HT1080 (cell line): ENCODE results near the gene CCDC192. TPM values are rescaled to one million over a fixed set of nuclear protein-coding genes. Genes with fewer than 3 reads are reported as not detected.

ENCODE experiments used
- DNase-seq: peaks from one replicate; pipeline ENCODE4 v3.0.0-alpha.2; 2015; ENCODE audit warnings: low read depth
- total RNA-seq: library from RNA; depleted of rRNA; stranded (reverse); fragments of >200 nt; shearing (Covaris generic); gene quantifications from 2 replicates; pipeline ENCODE4 v1.2.3, GENCODE V29; 2014

The CCDC192 gene
- total RNA-seq, 1 experiment from 2014 or later, result not detected

DNA sequence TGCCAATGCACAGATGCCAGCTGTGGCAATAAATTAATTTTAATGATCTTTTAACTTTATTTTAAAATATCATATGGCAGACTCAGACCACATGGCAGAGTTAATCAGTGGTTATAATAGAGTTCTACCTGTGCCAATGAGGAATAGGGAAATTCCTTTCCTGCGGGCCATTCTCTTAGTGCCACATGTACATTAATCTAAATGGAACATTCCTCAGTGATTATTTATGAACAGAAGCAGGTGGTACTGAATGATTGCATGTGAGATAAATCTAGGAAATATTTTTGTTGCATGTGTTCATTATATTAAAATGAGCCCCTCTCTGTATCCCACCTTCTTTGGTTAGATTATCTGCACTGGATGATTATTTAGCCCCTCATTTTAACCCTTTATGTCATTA, 102.3 kb downstream of the CCDC192 start:
- DNase-seq, result no peak

DNA sequence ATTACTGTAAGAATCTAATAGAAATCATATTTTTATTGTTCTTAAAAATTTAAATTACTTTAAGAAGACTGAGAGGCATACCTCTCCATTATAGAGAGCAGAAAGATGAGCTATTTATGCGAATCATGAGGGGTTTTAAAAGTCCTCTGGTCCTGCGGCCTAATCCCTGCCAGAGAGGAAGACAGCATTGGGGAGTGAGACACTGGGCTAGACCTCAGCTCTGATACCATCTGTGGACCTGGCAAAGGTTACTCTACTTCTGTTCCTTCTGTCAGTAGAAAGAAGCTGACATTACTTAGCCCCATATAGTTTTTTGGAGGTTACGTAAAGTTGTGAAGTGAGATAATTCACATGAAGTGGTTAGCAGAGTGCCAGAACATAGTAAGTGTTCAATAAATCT, 103.6 kb downstream of the CCDC192 start:
- DNase-seq, result no peak

DNA sequence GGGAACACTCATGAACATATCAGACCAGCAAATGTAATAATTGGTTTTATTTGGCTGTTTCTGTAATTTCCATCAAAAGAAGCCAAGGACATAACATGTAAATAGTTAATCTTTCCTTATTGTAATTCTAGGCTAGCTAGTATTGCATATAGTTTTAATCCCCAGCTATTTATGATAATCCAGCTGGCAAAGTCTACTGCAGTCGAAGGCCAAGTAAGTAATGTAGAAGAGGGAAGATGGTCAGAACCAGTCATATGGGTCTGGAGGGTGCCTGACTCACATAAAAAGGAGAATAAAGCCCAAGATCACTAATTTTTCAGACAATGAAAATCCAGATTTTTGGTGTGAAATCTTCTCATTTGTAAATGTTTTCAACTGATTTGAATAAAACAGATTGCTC, 106.3 kb downstream of the CCDC192 start:
- no peak for DNase-seq

DNA sequence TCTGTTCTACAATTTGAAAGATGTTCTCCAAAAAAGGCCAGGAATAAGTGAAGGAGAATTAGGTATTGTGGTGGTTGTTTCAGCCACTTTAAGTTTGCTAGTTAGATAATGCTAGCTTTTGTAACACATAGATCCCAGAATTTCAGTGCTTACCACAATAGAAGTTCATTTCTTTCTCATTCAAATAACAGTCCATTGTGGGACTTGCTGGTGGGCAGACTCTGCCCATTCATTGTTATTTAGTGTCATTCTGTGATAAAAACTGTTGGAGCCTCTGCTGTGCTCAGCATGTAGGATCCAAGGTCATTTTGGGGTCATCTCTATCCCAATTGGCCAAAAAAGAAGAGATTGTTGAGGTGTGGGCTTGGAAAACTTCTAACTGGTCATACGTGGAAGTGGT, 106.8 kb downstream of the CCDC192 start:
- no peak for DNase-seq

DNA sequence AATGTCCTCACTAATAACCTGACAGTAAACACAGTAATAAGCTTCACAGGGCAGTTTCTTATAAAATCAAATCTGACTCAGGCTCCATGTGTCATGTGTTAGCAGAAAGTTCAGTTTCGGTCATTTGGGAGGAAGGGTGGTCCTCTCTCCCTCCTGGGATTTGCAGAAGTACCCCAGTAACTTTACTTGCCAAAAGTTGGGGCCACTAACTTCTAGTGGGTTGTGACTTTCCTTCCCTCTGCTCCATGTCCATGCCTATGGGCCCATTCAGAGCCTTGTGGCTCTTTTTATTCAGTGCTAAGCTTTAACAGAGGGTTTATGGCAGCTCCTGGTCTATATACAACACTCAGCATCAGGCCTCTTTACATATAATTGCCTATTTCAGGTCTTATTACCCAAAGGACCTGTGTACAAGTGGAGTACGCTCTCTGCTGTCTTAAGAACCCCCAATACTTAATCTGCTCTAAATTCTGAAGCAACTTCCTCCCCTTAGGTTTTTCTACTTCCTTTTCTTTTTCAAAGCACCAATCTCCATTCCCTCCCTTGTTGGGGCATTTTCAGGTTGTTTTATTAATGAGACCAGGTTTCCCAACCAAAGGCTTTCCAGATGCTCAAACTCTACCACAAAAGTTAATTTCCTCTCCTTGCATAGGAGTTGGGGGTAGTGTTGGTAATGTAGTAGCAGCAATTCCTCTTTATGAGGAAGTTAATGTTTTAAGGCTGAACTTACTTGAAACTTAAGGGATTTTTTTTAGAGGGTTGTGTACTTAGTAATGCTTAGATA, 107.7 kb downstream of the CCDC192 start:
- no peak for DNase-seq

DNA sequence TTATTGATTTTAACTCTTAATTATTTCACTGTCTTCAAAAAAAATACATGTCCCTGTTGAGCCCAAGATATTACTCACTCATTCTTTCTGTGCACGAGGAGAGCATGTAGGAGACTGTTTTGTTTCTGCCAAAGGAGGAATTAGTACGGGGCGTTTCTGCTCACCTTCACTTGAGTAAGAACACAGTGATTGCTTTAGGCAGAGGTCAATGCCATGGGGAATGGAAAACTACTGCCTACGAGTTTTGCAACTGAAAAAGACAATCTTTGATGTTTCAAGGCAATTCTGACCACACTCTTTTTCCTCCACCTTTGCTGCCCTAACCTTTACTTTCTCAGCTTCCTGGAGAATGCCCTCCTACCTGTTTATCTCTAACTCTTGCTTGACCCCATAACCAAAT, 109.4 kb downstream of the CCDC192 start:
- DNase-seq, result no peak

DNA sequence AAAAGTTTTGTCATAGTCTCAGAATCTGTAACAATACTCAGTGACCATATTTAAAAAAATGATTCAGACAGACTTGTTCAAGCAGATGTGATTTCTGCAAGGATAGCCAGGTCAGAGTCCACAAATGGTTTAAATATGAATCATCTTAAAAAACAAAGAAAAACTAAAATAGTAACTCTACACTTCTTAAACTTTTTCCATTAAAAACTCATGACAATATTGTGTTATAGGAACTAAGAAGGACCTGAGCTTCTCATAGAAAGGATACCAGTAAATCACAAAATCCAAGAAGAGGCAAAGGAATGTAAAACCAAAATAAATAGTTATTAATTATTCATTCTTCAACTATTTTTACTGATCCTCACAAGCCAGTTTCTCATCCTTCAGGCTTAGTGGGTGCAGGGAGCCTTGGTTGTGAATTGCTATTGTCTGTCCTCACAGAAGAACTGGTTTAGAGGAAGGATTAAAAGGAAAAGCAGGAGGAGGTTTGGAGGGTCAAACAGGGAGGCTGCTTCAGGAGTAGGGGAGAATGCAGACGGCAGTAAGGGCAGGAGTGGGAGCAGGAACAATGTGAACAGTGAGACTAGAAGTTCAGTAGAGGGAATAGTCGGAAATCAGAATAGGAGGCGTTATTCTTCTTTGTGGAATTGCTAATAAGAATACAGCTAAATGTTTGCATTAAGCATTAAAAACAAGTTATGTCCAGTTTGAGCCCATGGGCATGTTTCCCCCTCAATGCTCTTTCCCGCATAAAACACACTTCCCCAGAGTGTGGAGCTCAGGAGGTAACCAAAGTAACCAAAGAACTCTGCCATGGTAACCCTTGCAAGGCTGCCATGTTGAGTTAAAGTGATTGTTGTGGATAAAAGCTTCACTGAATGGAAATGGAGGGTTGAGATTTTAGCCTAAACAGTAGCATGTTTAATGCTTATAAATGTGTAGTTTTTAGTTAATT, 110.7 kb downstream of the CCDC192 start:
- peak; percentile 66 for DNase-seq

DNA sequence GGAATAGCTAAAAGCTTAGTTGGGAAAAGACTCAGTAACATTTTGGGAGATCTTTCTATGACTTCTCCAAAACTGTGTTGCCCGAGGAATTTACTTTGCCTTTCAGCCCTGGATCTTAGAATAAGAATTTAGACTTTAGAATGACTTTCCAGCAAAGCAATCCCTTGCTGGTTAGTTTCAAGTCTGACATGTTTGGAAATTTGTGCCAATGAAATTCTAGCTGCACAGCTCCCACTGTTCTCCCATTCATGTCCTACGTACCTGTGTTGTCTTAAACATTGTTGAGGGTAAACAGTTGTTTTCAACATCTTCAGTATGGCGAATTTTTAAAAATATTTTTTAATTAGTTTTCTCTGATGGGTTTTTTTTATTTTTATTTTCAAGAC, 111.4 kb downstream of the CCDC192 start:
- no peak for DNase-seq

DNA sequence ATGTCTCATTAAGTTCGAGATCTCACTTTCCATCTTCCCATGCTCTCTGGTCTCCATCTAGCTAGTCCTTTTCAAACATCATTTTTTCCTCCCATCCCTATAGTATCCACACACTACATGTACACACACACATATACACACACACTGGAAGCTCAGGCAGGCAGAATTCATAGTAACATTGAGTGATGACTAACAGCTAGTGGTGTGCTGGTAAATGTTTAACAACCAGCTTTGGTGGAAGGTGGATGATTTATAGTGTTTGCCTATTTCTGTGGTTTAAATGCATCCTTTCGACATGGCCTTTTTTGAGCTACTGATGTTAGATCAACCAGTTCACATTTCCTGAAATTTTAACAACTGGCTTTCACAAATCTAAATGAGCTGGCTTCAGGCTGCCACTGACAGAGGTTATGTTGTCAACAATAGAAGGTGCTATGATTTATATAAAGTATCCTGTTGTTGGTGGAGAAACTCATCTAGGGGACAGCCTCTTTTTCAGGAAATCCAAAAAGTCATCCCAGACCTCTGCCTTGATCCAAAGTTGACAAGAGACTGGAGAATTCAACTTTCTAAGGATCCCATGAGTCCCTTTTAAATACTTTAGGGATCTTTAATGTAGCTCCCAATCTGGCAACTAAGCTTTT, 117.8 kb downstream of the CCDC192 start:
- DNase-seq, result peak; percentile 58

DNA sequence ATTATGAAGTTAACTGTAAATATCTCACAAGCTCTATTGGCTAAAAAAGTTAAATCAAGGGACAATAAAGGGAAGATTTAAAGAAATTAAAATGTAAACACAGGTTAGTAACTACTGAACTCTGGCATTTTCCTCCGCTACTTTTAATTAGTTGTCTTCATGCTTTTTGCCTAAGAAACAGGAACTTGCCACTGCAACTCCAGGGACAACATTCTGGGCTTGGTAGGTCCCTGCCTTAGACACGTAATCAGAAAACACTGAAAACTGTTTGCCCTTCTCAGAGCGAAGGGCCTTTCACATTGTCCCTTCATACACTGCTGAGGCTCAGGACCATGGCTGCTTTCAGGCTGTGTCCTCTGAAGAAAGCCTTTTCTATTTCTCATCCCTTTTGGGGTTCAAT, 118.7 kb downstream of the CCDC192 start:
- no peak for DNase-seq

DNA sequence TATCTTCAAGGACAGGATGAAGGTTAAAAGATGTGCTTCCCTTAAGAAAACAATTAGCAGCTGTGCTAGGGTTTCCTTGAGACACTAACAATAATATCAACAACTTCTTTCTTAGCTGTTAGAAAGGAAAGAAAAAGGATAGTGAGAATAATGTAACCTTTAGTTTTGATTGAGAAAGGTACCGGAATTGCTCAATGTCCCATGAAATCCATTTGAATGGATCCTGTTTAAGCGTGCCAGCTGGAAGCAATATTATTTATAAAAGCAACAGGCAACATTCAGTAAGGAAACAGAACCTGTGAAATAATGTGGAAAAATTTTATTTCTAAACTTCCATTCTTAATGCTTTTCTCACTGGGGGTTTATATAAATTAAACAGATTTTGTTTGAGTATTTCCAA, 120.9 kb downstream of the CCDC192 start:
- no peak for DNase-seq

DNA sequence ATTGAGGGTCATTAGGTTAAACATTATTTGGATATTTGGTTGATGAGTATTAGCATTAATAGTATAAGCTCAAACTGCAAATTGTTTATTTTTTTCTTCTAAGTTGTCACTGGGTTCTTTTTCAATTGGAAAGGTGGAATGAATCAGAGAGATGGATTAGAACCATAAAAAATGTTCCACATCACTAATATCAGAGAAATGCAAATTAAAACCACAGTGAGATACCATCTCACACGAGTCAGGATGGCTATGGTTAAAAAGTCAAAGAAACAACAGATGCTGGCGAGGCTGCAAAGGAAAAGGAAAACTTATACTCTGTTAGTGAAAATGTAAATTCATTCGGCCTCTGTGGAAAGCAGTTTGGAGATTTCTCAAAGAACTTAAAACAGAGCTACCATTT, 122.8 kb downstream of the CCDC192 start:
- DNase-seq, result no peak

DNA sequence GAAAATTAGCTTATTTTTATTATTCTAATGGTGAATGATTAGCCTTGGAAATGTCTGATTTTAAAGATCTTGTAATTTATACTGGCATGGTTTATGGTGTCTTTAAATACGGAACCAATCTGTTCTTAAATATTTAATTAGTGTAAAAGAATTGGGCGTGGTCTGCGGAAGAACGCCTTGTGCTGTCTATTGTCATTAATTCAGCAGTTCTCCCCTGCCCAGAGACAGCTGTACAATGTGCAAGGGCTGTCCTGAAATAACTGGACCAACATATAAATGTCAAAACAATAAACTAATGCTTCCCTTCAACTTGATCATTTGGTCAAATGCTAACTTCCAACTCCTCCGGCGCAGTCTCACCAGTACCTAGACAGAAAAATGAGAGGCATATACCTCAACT, 124.3 kb downstream of the CCDC192 start:
- no peak for DNase-seq

DNA sequence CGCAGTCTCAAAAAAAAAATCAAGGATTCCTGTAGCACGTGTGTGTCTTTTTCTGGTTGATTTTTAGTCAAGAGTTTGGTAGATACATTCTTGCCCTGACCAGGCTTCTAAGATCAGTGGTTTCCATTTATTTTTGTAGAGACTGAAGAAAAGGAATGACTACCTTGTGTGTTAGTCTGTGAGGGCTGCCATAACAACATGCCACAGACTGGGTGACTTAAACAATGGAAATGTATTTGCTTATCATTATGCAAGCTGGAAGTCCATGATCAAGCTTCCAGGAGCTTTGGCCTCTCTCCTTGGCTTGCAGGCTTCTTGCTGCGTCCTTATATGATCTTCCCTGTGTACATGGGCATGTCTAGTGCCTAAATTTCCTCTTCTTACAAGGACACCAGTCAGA, 127.0 kb downstream of the CCDC192 start:
- DNase-seq, result no peak

DNA sequence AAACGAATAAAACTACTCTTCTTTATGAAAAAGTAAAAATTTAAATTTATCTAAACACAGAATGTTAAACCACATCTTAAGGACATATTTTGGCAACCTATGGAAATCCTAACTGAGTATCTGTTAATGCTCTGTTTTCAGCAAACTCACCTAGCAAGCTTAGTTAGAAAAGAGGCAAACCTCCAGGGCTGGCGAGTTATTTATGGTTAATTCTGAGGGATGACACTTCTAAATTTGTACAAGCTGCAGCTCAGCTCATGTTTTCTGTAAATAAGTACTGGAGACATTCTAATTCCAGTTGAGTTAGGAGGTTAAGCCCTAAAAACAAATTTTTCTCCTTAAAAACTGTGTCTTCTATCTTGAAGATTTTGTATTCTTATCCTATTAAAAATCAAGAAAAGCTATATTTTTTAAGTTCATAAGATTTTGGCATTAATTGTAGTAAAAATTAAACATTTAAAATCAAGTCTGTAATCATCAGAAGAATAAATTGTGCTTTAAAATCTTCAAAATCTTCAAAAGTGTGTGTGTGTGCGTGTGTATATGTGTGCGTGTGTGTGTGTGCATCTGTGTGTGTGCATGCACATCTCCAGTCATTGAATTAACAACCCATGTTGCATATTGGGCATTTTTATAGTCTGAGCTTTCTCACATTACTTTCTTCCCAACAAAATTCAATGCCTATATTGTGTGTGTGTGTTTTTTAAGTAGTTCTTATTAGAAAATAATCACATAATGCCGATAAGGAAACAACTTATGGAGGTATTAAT, 127.8 kb downstream of the CCDC192 start:
- DNase-seq, result no peak

DNA sequence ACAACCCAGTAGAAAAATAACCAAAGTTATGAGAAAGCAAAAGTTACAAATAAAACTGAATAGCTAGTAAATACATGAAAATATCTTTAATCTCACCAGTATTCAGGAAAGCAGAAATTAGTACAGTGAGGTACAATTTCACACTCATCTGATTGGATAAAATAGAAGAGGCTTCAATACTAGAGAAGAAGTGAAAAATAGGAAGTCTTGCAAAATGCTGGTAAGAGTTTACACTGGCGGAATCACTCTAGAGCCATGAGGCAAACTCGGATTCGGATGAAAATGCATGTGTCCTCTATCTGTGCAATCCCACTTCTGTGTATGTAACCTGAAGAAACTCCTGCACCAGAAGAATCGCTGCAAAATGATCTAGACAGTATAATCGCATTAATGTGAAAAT, 128.9 kb downstream of the CCDC192 start:
- no peak for DNase-seq

DNA sequence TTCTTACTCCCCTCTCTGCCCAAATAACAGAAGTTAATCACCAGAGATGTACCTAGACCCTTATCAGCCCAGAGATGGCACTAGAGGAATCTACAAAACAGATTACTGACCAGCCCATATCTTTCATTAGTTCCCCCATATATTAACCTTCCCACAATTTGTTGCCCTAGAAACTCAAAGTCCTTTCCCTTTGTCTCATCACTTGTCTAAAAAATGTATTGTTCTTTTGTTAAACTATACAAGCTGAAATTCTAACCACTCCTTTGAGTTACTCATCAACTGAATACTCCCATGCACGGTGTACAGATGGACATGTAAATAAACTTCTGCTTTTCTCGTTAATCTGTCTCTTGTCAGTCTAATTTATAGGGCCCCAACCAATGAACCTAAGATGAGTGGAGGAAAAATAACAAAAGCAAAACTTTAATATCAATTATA, 130.9 kb downstream of the CCDC192 start:
- DNase-seq, result no peak

DNA sequence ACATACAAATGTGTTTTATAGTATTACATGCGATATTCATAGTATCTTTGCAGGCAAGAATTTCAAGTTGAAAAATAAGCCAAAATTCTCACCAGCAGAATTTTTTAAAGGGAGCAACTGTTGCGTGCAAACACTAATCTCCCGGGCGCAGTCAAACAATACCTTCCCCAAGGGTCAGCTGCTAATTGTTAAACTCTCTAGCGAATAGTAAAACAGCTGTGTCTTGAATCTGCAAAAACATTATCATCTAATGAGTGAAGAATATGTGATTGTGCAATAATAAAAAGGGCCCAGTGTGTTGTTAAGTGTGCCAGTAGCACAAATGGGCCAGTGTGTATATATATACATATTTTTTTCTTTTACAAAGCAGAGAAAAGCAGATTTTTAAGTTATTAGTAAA, 131.4 kb downstream of the CCDC192 start:
- DNase-seq, result no peak

DNA sequence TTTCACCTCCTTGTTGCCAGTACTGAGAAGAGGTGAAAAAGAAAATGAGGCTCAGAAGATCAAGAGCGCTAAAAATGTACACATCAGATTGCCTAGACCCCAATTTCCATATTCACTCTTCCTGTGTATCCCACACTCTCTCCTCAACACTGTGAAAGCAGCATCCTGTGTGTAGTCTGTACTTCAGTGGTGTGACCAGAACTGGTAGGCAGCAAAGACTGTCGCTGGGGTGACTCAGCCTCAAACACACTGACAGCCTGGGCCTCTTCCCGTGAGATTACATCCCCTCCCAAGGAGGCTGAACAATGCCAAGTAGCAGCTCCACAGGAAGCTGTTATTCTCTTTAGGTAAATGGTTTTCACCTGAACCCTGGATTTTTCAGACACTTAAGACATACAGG, 135.5 kb downstream of the CCDC192 start:
- peak; percentile 77 for DNase-seq

DNA sequence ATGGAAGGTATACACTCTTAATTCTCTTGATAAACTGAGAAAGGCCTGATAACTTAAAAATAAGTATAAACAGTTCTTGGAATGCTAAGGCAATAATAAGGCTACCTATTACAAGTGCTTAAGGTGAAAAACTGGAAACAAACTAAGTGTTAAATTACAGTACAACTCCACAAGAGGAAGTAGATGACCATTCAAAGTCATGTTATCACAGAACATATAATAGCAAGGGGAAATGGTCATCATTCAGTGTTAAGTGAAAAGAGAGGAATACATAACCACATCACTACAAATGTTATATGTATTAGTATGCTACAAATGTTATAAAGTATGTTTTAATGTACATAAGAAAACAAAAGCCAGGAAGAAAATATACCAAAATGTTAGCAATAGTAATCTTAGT, 135.9 kb downstream of the CCDC192 start:
- no peak for DNase-seq

DNA sequence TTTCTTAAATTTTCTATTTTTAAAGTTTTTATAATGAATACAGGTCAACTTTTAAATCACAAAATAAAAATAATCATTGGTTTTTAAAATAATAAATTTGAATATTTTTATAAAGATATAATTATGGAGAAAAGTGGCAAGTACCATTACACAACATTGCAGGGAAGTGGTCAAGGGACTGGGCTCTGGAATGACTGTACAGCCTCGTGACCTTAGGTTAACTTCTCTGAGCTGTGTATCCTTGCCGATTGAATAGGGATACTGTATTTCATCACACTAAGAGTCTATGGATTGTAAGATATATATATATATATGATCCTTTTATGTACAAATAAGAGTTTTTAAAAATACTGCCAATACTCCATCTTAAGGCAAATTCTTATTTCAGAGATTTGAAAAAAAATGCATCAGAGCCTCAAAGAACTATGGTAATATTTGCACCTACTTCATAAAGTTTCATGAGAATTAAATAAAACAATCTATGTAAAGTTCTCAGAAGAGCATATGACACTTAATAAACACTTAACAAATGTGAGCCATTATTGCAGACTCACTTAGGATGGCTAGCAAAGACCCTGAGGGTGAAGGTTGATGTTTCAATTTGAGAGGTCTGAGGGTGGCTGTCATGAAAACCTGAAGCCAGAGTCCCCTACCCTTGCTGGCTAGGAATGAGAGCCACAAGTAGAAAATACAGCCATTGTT, 136.5 kb downstream of the CCDC192 start:
- no peak for DNase-seq
